ENCODE results near the gene PIK3R1. TPM values are rescaled to one million over a fixed set of nuclear protein-coding genes. Genes with fewer than 3 reads are reported as not detected.
A peak's percentile ranks its signal among the peaks of the same experiment; 100 is the strongest.

Gene PIK3R1
- total and polyA plus RNA-seq, 4 donors: 73.3 to 123 (median 88.3) TPM

DNA sequence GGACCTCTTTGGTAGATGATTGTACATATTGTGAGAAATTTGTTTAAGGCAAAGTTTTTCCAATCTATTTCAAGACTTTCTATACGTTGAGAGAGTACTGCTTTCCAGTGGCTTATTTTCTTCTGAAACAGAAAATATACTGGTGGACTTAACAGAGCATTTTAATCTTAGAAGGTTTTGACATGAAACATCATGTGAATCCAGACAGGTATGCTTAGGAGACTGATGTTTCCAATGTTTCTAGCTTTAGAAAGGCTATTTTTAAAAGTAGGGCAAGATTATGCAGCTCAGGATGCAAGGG, 71.0 kb downstream of the PIK3R1 start:
- Histone ChIP-seq H3K4me1 (ENCODE audit: control insufficient read depth, insufficient read depth, low read length) (peaks cover 18% of the 10 kb centered on the region), H3K9me3 (ENCODE audit: control insufficient read depth, insufficient read depth, low read length) (no peaks in the 10 kb centered on the region), H3K27ac (ENCODE audit: low read depth, low read length) (peak overlapping the region; percentile 10), H3K27me3 (ENCODE audit: control insufficient read depth, insufficient read depth, low read length) (no peaks in the 10 kb centered on the region), H3K36me3 (ENCODE audit: control insufficient read depth, insufficient read depth, low read length) (peaks cover 6% of the 10 kb centered on the region), H3K4me3 (ENCODE audit: low read depth, low read length) (no peak overlapping the region)
- DNase-seq (ENCODE audit: low read depth in 4 of 6, low spot score in 6 of 6): no peak
- WGBS (ENCODE audit: insufficient coverage): no CpG with 5 or more reads among the region's 1 CpG

DNA sequence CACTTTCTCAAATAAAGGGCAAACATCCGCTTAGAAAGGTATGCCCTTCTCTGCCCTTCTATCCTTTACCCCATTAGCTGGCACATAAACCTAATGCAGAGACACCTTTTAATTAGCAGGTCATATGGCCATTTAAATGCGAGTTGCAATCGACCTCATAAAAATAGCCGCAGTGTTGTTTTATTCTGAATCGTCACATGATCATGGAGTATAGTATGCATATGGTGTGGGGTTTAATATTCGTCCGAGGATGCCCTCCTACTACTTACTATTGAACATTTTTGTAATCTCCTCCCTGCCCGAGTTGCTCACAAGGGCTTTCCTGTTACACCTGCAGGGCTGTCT, 72.0 kb downstream of the PIK3R1 start:
- Histone ChIP-seq H3K36me3 (ENCODE audit: control insufficient read depth, insufficient read depth, low read length) (no peaks in the 10 kb centered on the region), H3K27ac (ENCODE audit: low read depth, low read length) (peak overlapping the region; percentile 90), H3K9me3 (ENCODE audit: control insufficient read depth, insufficient read depth, low read length) (no peaks in the 10 kb centered on the region), H3K4me3 (ENCODE audit: low read depth, low read length) (peak overlapping the region; percentile 28), H3K4me1 (ENCODE audit: control insufficient read depth, insufficient read depth, low read length) (peaks cover 18% of the 10 kb centered on the region), H3K27me3 (ENCODE audit: control insufficient read depth, insufficient read depth, low read length) (no peaks in the 10 kb centered on the region)
- no peak for DNase-seq (ENCODE audit: low read depth in 4 of 6, low spot score in 6 of 6)
- 20% methylated on average over 1 of the region's 8 CpGs for WGBS (ENCODE audit: insufficient coverage)

GRCh38 chr5:68287976-68288706, 72.6 kb downstream of the PIK3R1 start:
- Histone ChIP-seq H3K4me3 (ENCODE audit: low read depth, low read length) (peak overlapping the region; percentile 28), H3K27ac (ENCODE audit: low read depth, low read length) (peak overlapping the region; percentile 90), H3K36me3 (ENCODE audit: control insufficient read depth, insufficient read depth, low read length) (no peaks in the 10 kb centered on the region), H3K4me1 (ENCODE audit: control insufficient read depth, insufficient read depth, low read length) (peaks cover 18% of the 10 kb centered on the region), H3K9me3 (ENCODE audit: control insufficient read depth, insufficient read depth, low read length) (no peaks in the 10 kb centered on the region), H3K27me3 (ENCODE audit: control insufficient read depth, insufficient read depth, low read length) (no peaks in the 10 kb centered on the region)
- peak; percentile 59 to 87 (median 70) for DNase-seq (ENCODE audit: low read depth in 4 of 6, low spot score in 6 of 6)
- WGBS (ENCODE audit: insufficient coverage): 2% methylated on average over 45 of the region's 45 CpGs

- Histone ChIP-seq H3K9me3 (ENCODE audit: control insufficient read depth, insufficient read depth, low read length) (no peaks in the 10 kb centered on the region), H3K4me1 (ENCODE audit: control insufficient read depth, insufficient read depth, low read length) (peaks cover 15% of the 10 kb centered on the region), H3K27me3 (ENCODE audit: control insufficient read depth, insufficient read depth, low read length) (no peaks in the 10 kb centered on the region), H3K36me3 (ENCODE audit: control insufficient read depth, insufficient read depth, low read length) (no peaks in the 10 kb centered on the region), H3K4me3 (ENCODE audit: low read depth, low read length) (peak overlapping the region; percentile 28), H3K27ac (ENCODE audit: low read depth, low read length) (peak overlapping the region; percentile 90)
- WGBS (ENCODE audit: insufficient coverage): 9% methylated on average over 10 of the region's 10 CpGs
- peak in 1 of 6 donors; percentile 61 for DNase-seq (ENCODE audit: low read depth in 4 of 6, low spot score in 6 of 6)
Observed at GRCh38 chr5:68288707-68289134, 73.2 kb downstream of the PIK3R1 start.

DNA sequence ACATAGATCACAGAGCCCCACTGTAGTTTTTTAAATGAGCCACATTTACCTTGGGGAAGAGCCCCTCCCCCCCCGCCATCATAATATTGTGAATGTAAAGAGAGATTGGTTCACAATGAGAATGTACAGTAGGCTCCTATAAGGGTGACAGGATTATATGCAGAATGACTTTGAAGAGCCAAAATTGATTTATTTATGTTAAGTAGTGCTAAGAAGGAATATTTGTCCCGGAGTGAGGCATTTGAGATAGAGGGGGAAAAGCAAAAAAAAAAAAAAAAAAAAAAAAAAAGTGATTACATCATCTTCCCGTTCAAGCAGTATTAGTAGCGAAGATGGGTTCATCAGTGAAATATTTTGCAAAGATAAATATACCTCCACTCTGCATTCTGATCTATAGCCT, 73.9 kb downstream of the PIK3R1 start:
- WGBS (ENCODE audit: insufficient coverage): no CpG with 5 or more reads among the region's 4 CpGs
- Histone ChIP-seq H3K36me3 (ENCODE audit: control insufficient read depth, insufficient read depth, low read length) (no peaks in the 10 kb centered on the region), H3K9me3 (ENCODE audit: control insufficient read depth, insufficient read depth, low read length) (no peaks in the 10 kb centered on the region), H3K27ac (ENCODE audit: low read depth, low read length) (peak overlapping the region; percentile 90), H3K4me1 (ENCODE audit: control insufficient read depth, insufficient read depth, low read length) (peaks cover 12% of the 10 kb centered on the region), H3K27me3 (ENCODE audit: control insufficient read depth, insufficient read depth, low read length) (no peaks in the 10 kb centered on the region), H3K4me3 (ENCODE audit: low read depth, low read length) (peak overlapping the region; percentile 28)
- peak in 1 of 6 donors; percentile 49 for DNase-seq (ENCODE audit: low read depth in 4 of 6, low spot score in 6 of 6)

- H3K27me3 ChIP-seq (ENCODE audit: control insufficient read depth, insufficient read depth, low read length): no peaks in the 10 kb centered on the region
- DNase-seq (ENCODE audit: low read depth in 4 of 6, low spot score in 6 of 6): peak; percentile 47 to 96 (median 70)
- peaks cover 12% of the 10 kb centered on the region for H3K4me1 ChIP-seq (ENCODE audit: control insufficient read depth, insufficient read depth, low read length)
- H3K36me3 ChIP-seq (ENCODE audit: control insufficient read depth, insufficient read depth, low read length): peaks cover 3% of the 10 kb centered on the region
- no peaks in the 10 kb centered on the region for H3K9me3 ChIP-seq (ENCODE audit: control insufficient read depth, insufficient read depth, low read length)
- H3K4me3 ChIP-seq (ENCODE audit: low read depth, low read length): peak overlapping the region; percentile 26
- 0% methylated on average over 3 of the region's 4 CpGs for WGBS (ENCODE audit: insufficient coverage)
- H3K27ac ChIP-seq (ENCODE audit: low read depth, low read length): peak overlapping the region; percentile 70
Observed at GRCh38 chr5:68290260-68290674, 74.7 kb downstream of the PIK3R1 start.

DNA sequence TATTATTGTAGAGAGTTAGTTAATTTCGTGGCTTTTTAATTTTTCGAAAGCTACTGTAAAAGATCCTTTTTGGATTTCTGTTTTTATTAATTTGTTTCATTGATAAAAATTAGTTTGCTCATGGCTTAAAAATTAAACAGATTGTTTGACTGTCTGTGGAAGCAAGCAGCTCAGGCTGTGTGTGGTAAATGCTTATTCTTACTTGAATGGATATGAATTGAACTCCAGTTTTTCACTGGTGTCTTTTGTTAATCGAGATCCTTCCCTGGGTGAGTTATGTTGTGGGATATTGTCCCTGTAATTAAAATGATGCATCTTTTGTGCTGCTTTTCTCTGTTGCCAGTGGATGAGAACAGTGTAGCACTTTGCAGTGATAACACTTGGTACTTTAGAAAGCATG, 75.3 kb downstream of the PIK3R1 start:
- H3K4me3 ChIP-seq (ENCODE audit: low read depth, low read length): peak overlapping the region; percentile 26
- no peaks in the 10 kb centered on the region for H3K27me3 ChIP-seq (ENCODE audit: control insufficient read depth, insufficient read depth, low read length)
- H3K27ac ChIP-seq (ENCODE audit: low read depth, low read length): peak overlapping the region; percentile 70
- H3K4me1 ChIP-seq (ENCODE audit: control insufficient read depth, insufficient read depth, low read length): peaks cover 12% of the 10 kb centered on the region
- H3K9me3 ChIP-seq (ENCODE audit: control insufficient read depth, insufficient read depth, low read length): no peaks in the 10 kb centered on the region
- 17% methylated on average over 1 of the region's 3 CpGs for WGBS (ENCODE audit: insufficient coverage)
- DNase-seq (ENCODE audit: low read depth in 4 of 6, low spot score in 6 of 6): peak in 2 of 6 donors; percentile 40 to 70
- peaks cover 6% of the 10 kb centered on the region for H3K36me3 ChIP-seq (ENCODE audit: control insufficient read depth, insufficient read depth, low read length)

- 33% methylated on average over 1 of the region's 3 CpGs for WGBS (ENCODE audit: insufficient coverage)
- H3K9me3 ChIP-seq (ENCODE audit: control insufficient read depth, insufficient read depth, low read length): no peaks in the 10 kb centered on the region
- peaks cover 10% of the 10 kb centered on the region for H3K36me3 ChIP-seq (ENCODE audit: control insufficient read depth, insufficient read depth, low read length)
- no peaks in the 10 kb centered on the region for H3K27me3 ChIP-seq (ENCODE audit: control insufficient read depth, insufficient read depth, low read length)
- H3K4me1 ChIP-seq (ENCODE audit: control insufficient read depth, insufficient read depth, low read length): peaks cover 12% of the 10 kb centered on the region
- DNase-seq (ENCODE audit: low read depth in 4 of 6, low spot score in 6 of 6): peak in 1 of 6 donors; percentile 58
- no peak overlapping the region for H3K4me3 ChIP-seq (ENCODE audit: low read depth, low read length)
- no peak overlapping the region for H3K27ac ChIP-seq (ENCODE audit: low read depth, low read length)
Observed at GRCh38 chr5:68292316-68292715, 76.8 kb downstream of the PIK3R1 start.

DNA sequence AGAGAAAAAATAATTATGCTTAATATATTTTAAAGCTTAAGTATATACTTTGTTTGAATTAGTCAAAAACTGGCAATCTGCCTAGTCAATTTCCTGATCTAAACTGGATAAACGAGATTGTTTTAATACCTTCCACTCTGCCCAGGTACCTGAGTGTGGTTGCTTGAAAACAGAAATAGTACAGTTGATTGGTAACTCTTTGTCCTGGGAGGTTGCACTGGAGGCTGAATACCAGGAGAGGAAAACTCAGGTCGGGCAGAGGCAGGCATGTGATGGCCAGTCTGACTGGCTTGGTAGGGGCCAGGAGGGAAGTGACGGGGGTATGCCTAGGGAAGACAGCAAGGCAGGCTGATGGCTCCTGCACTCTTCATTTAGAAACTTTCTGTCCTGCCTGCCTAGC, 80.2 kb downstream of the PIK3R1 start:
- DNase-seq (ENCODE audit: low read depth in 4 of 6, low spot score in 6 of 6): no peak
- Histone ChIP-seq H3K27ac (ENCODE audit: low read depth, low read length) (no peak overlapping the region), H3K36me3 (ENCODE audit: control insufficient read depth, insufficient read depth, low read length) (peaks cover 12% of the 10 kb centered on the region), H3K9me3 (ENCODE audit: control insufficient read depth, insufficient read depth, low read length) (no peaks in the 10 kb centered on the region), H3K4me1 (ENCODE audit: control insufficient read depth, insufficient read depth, low read length) (no peaks in the 10 kb centered on the region), H3K27me3 (ENCODE audit: control insufficient read depth, insufficient read depth, low read length) (no peaks in the 10 kb centered on the region), H3K4me3 (ENCODE audit: low read depth, low read length) (no peak overlapping the region)
- WGBS (ENCODE audit: insufficient coverage): 72% methylated on average over 2 of the region's 3 CpGs

DNA sequence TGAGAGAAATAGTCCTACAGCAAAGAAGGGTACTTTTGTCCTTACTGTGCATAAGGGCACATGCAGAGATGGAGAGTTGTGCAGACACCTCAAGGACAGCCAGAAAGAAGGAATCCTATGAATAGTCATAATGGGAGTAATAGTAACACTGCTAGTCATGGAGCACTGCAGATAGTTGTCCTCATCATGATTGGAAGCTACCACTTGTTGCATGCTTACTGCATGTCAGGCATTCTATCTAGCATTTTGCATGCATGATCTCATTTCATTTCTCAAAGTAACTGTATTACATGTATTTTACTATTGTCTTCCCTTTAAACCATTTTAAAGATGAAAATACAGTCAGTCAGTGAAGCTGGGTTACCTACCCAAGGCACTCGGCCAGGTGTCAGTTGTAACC, 81.3 kb downstream of the PIK3R1 start:
- no peak for DNase-seq (ENCODE audit: low read depth in 4 of 6, low spot score in 6 of 6)
- H3K9me3 ChIP-seq (ENCODE audit: control insufficient read depth, insufficient read depth, low read length): no peaks in the 10 kb centered on the region
- H3K4me3 ChIP-seq (ENCODE audit: low read depth, low read length): no peak overlapping the region
- H3K27ac ChIP-seq (ENCODE audit: low read depth, low read length): no peak overlapping the region
- H3K4me1 ChIP-seq (ENCODE audit: control insufficient read depth, insufficient read depth, low read length): no peaks in the 10 kb centered on the region
- H3K27me3 ChIP-seq (ENCODE audit: control insufficient read depth, insufficient read depth, low read length): no peaks in the 10 kb centered on the region
- WGBS (ENCODE audit: insufficient coverage): no CpG with 5 or more reads among the region's 1 CpG
- peaks cover 13% of the 10 kb centered on the region for H3K36me3 ChIP-seq (ENCODE audit: control insufficient read depth, insufficient read depth, low read length)

Measured in spinal cord (tissue), 10 donors.